ENCODE data around the gene OR1L8. TPM values are rescaled to one million over a fixed set of nuclear protein-coding genes. Genes with fewer than 3 reads are reported as not detected.

Gene OR1L8
- total RNA-seq, 1 experiment from 2014 or later, result not detected

- Histone ChIP-seq H3K4ac (ENCODE audit: low read depth, low read length) (no peak overlapping the region), H4K91ac (ENCODE audit: insufficient read length, low read depth, low read length) (no peak overlapping the region), H2BK20ac (ENCODE audit: low read depth, low read length, poor library complexity, severe bottlenecking) (no peak overlapping the region), H2AK5ac (ENCODE audit: insufficient read length, low read length) (no peak overlapping the region), H2AFZ (ENCODE audit: low read length) (no peak overlapping the region), H3K23me2 (ENCODE audit: insufficient read length, low read depth, low read length, poor library complexity, severe bottlenecking) (no peaks in the 10 kb centered on the region), H3K23ac (ENCODE audit: insufficient read length, low read depth, low read length) (no peak overlapping the region), H3K4me2 (ENCODE audit: insufficient read depth, insufficient read length, low read length) (no peak overlapping the region), H2BK120ac (ENCODE audit: low read depth, low read length, poor library complexity, severe bottlenecking) (no peak overlapping the region), H3K9me3 (ENCODE audit: control insufficient read depth, low read depth, low read length) (peaks cover 75% of the 10 kb centered on the region), H2BK15ac (ENCODE audit: low read depth, low read length) (no peak overlapping the region), H3K18ac (ENCODE audit: insufficient read length, low read depth, low read length) (no peak overlapping the region), H4K20me1 (ENCODE audit: control insufficient read depth, insufficient read depth, insufficient read length) (no peaks in the 10 kb centered on the region), H2BK5ac (ENCODE audit: insufficient read length, low read length) (no peak overlapping the region), H3K14ac (ENCODE audit: insufficient read depth, low read length) (no peak overlapping the region), H3T11ph (ENCODE audit: low read length) (no peak overlapping the region), H3K79me2 (ENCODE audit: insufficient read depth, low read length) (no peaks in the 10 kb centered on the region; the same call in 1 of the 2 replicates), H3K4me1 (ENCODE audit: insufficient read depth, low read length) (no peaks in the 10 kb centered on the region), H3K27me3 (ENCODE audit: insufficient read depth, low read length) (no peaks in the 10 kb centered on the region), H2BK12ac (ENCODE audit: insufficient read length, low read depth, low read length) (no peak overlapping the region), H3K56ac (ENCODE audit: insufficient read length, low read depth, low read length) (no peak overlapping the region), H3K27ac (ENCODE audit: insufficient read length, low read depth, low read length) (no peak overlapping the region), H4K8ac (replicated peaks; ENCODE audit: insufficient read length, low read depth, low read length) (no peak overlapping the region), H3K9ac (ENCODE audit: extremely low read depth, insufficient read length, low read length) (no peak overlapping the region), H3K79me1 (ENCODE audit: insufficient read depth, low read depth, low read length, poor library complexity, severe bottlenecking) (no peaks in the 10 kb centered on the region), H4K5ac (ENCODE audit: insufficient read length, low read depth, low read length) (no peak overlapping the region)
- no peak for TF ChIP-seq CTCF (conservative IDR thresholded peaks at IDR 0.05)
- WGBS (ENCODE audit: extremely low coverage, insufficient read length, low lambda C conversion rate), result no CpG with 5 or more reads among the region's 10 CpGs
- H3K27ac Mint-ChIP-seq, result no peak overlapping the region
- H3K4me3 Mint-ChIP-seq, result no peak overlapping the region
- H3K27me3 Mint-ChIP-seq (ENCODE audit: low read depth), result peaks cover 3% of the 10 kb centered on the region; the same call in 1 of the 2 replicates
- no peaks in the 10 kb centered on the region for H3K4me1 Mint-ChIP-seq
- H3K9me3 Mint-ChIP-seq, result peaks cover 74 to 80% of the 10 kb centered on the region in 2 experiments
- DNase-seq, result no peak
- H3K36me3 Mint-ChIP-seq (ENCODE audit: insufficient read depth in 1 of 3, low read depth in 3 of 3), result peaks cover 0 to 22% (median 0%) of the 10 kb centered on the region in 3 experiments; a peak in 5 of 7 replicates
Measured at GRCh38 chr9:122526602-122527001, 56.6 kb downstream of the OR1L8 start.

Data from H9 (cell line).